Activated B cell treated with CpG ODN at 0.5 μM for 24 hours (primary cell): Measurements from ENCODE around the gene BTBD19. TPM values are rescaled to one million over a fixed set of nuclear protein-coding genes. Genes with fewer than 3 reads are reported as not detected.
"Not testable (repeated sequence)": the region's sequence is repeated elsewhere in the genome, so short reads cannot be mapped to it uniquely, and the experiment has no call there.

Source experiments
- ATAC-seq: fragments of 200-7000 bp; cut with Tn5 transposase; one replicate; pipeline ENCODE4 v1.10.0; 2021; ENCODE audit warnings: low read depth, mild to moderate bottlenecking, moderate library complexity
- CTCF ChIA-PET: fragments of 350-600 bp; sonication (Branson Sonifier 250); formaldehyde crosslinking; loops from one replicate; lab custom pipeline; 2021; ENCODE audit warnings: antibody characterized with exemption; lab: Charles Lee
- POLR2A ChIA-PET: fragments of 350-600 bp; sonication (Branson Sonifier 250); formaldehyde crosslinking; loops from one replicate; lab custom pipeline; 2021; ENCODE audit warnings: antibody characterized with exemption; lab: Charles Lee
- DNase-seq: peaks from one replicate; pipeline ENCODE4 v3.0.0; 2022
- H3K27ac Mint-ChIP-seq: one replicate; pipeline ENCODE4 v1.8.0; 2020; ENCODE audit warnings: mixed read lengths
- H3K27me3 Mint-ChIP-seq: one replicate; pipeline ENCODE4 v1.8.0; 2021; ENCODE audit warnings: mixed read lengths
- H3K36me3 Mint-ChIP-seq: one replicate; pipeline ENCODE4 v1.8.0; 2021; ENCODE audit warnings: low read depth, mixed read lengths
- H3K4me1 Mint-ChIP-seq: one replicate; pipeline ENCODE4 v1.8.0; 2021; ENCODE audit warnings: mixed read lengths
- H3K4me3 Mint-ChIP-seq: one replicate; pipeline ENCODE4 v1.8.0; 2020; ENCODE audit warnings: mild to moderate bottlenecking, mixed read lengths
- H3K9me3 Mint-ChIP-seq: one replicate; pipeline ENCODE4 v1.8.0; 2020; ENCODE audit warnings: mixed read lengths
- intact Hi-C: fragments of 100-400 bp; cut with micrococcal nuclease; formaldehyde crosslinking; loops from one replicate; pipeline ENCODE4 v1.15.1; 2024
- total RNA-seq: library from RNA; stranded (reverse); gene quantifications from 2 replicates; pipeline ENCODE4 v1.2.3, GENCODE V29; 2022
- TF ChIP-seq, protein P1 (sequence below): fragments of 200-600 bp; IDR thresholded peaks from one replicate; pipeline ENCODE4 v1.8.0; 2022; ENCODE audit warnings: antibody characterized with exemption, mild to moderate bottlenecking

Gene BTBD19
- total RNA-seq, 1 donor from 2014 or later, result 27.6 TPM

DNA sequence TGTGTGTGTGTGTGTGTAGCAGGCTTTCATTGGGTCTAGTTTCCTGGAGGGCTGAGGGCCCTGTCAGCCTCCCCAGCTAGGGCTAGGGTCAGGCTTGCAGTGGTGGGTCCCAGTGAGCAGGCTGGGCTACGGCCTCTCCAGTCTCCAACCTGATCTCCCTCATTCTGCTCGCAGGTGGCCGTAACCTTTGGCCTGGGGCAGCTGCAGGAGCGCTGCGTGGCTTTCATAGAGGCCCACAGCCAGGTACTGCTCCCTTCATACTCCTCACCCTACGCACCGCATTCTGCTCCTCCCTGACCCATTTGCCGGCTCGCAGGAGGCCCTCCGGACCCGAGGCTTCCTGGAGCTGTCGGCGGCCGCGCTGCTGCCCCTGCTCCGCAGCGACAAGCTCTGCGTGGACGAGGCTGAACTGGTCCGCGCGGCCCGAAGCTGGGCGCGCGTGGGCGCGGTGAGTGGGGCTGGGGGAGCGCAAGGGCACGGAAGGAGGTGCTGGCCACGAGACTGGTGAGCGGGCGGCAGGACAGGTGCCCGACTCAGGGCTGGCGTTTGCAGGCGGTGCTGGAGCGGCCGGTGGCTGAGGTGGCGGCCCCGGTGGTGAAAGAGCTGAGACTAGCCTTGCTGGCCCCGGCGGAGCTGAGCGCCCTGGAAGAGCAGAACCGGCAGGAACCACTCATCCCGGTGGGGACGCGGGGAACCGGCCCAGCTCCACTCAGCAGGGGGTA, 4.7 kb downstream of the BTBD19 start:
- no peak for DNase-seq
- TF ChIP-seq, protein P1, sequence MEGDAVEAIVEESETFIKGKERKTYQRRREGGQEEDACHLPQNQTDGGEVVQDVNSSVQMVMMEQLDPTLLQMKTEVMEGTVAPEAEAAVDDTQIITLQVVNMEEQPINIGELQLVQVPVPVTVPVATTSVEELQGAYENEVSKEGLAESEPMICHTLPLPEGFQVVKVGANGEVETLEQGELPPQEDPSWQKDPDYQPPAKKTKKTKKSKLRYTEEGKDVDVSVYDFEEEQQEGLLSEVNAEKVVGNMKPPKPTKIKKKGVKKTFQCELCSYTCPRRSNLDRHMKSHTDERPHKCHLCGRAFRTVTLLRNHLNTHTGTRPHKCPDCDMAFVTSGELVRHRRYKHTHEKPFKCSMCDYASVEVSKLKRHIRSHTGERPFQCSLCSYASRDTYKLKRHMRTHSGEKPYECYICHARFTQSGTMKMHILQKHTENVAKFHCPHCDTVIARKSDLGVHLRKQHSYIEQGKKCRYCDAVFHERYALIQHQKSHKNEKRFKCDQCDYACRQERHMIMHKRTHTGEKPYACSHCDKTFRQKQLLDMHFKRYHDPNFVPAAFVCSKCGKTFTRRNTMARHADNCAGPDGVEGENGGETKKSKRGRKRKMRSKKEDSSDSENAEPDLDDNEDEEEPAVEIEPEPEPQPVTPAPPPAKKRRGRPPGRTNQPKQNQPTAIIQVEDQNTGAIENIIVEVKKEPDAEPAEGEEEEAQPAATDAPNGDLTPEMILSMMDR, result no peak

DNA sequence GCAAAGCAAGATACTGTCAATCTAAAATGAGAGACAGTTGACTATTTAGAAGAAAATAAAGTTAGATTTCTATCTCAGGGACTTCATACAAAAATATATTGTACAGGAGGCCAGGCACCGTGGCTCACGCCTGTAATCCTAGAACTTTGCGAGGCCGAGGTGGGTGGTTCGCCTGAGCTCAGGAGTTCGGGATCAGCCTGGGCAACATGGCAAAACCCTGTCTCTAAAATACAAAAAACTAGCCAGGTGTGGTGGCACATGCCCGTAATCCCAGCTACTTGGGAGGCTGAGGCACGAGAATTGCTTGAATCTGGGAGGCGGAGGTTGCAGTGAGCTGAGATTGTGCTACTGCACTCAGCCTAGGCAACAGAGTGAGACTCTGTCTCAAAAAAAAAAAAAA, 7.6 kb downstream of the BTBD19 start:
- DNase-seq, ATAC-seq, H3K27ac Mint-ChIP-seq, intact Hi-C loops, H3K4me3 Mint-ChIP-seq, H3K27me3 Mint-ChIP-seq, CTCF ChIA-PET, H3K9me3 Mint-ChIP-seq: not testable (repeated sequence)
- Mint-ChIP-seq H3K4me1 (peaks cover 57% of the 10 kb centered on the region), H3K36me3 (peaks cover 11% of the 10 kb centered on the region)
- POLR2A ChIA-PET, result interaction anchor here (0.6 to 9.3 kb wide), 5 partner anchors 14 to 103 kb away, joined by 3 to 285 read pairs (median 8); partner anchors contain the start of genes PLK3 and RPS8

More for the DNA sequence above, 4.7 kb downstream of the BTBD19 start:
- ChIA-PET CTCF (interaction anchor here (1.6 to 2.3 kb wide), 2 partner anchors 13 to 82 kb away, joined by 5 to 13 read pairs; partner anchors contain the start of genes PLK3 and RNU5D-1), POLR2A (interaction anchor here (0.6 to 9.4 kb wide), 20 partner anchors 7 to 1899 kb away, joined by 3 to 364 read pairs (median 8); partner anchors contain the start of genes BEST4, EIF2B3, HECTD3 and MUTYH)
- no peak for ATAC-seq
- peak overlapping the region; percentile 50 for H3K27ac Mint-ChIP-seq
- no peaks in the 10 kb centered on the region for H3K27me3 Mint-ChIP-seq
- H3K4me1 Mint-ChIP-seq, result peaks cover 63% of the 10 kb centered on the region
- H3K4me3 Mint-ChIP-seq, result peak overlapping the region; percentile 11
- H3K9me3 Mint-ChIP-seq, result no peaks in the 10 kb centered on the region
- intact Hi-C loops, result no loop called here
- peaks cover 14% of the 10 kb centered on the region for H3K36me3 Mint-ChIP-seq

DNA sequence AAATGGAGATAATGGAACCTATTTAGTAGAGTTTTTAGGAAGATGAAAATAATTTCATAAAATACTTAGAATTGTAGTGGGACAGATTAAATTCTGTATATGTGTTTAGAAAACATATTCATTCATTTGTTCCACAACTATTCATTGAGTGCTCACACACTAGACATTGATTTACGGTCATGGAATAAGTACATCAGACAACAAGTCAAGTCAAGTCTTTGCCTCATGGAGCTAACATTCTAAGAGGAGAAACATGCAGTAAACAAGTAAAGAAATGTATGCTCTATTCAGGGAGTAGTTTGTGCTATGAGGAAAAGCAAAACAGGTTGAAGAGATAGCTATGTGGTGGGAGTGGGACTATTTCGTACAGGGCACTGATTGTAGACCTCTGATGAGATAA, 9.0 kb downstream of the BTBD19 start:
- CTCF ChIA-PET, result interaction anchor here (1.4 to 3.2 kb wide), 2 partner anchors 9 to 17 kb away, joined by 4 to 20 read pairs; partner anchors contain the start of genes BTBD19 and PLK3
- H3K36me3 Mint-ChIP-seq, result peaks cover 11% of the 10 kb centered on the region
- H3K4me3 Mint-ChIP-seq, result no peak overlapping the region
- H3K27me3 Mint-ChIP-seq, result no peaks in the 10 kb centered on the region
- POLR2A ChIA-PET, result interaction anchor here (1.0 to 7.7 kb wide), 7 partner anchors 9 to 486 kb away, joined by 3 to 364 read pairs (median 113); partner anchors contain the start of genes BEST4, BTBD19, DYNLT4 and PLK3
- intact Hi-C loops, result no loop called here
- no peak for ATAC-seq
- H3K9me3 Mint-ChIP-seq, result no peaks in the 10 kb centered on the region
- H3K4me1 Mint-ChIP-seq, result peaks cover 45% of the 10 kb centered on the region
- DNase-seq, result no peak
- peak overlapping the region; percentile 54 for H3K27ac Mint-ChIP-seq
- TF ChIP-seq, protein P1, result no peak

DNA sequence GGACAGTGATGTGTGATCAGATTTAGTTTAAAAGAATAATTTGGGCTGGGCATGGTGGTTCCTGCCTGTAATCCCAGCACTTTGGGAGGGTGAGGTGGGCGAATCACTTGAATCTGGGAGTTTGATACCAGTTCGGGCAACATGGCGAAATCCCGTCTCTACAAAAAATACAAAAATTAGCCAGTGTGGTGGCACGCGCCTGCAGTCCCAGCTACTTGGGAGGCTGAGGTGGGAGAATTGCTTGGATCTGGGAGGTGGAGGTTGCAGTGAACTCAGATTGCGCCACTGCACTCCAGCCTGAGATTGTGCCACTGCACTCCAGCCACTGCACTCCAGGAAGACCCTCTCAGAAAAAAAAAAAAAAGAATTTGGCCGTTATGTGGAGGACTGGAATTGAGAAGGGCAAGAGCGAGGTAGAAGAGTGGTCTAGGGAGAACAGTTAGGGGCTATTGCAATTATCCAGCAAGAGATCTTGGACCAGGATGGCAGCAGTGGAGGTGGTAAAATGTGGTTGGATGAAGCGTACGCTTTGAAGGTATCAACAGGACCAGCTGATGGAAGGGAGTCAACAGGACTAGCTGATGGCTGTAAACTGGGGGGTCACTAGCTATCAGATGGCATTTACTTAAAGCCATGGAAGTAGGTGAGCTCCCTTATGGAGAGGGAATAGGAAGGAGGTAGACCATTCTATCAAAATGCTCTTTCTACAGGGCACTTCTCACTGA, 9.6 kb downstream of the BTBD19 start:
- no peaks in the 10 kb centered on the region for H3K9me3 Mint-ChIP-seq
- no peaks in the 10 kb centered on the region for H3K27me3 Mint-ChIP-seq
- ChIA-PET POLR2A (interaction anchor here (1.0 to 7.7 kb wide), 8 partner anchors 9 to 486 kb away, joined by 3 to 364 read pairs (median 93); partner anchors contain the start of genes BEST4, BTBD19, DYNLT4 and PLK3), CTCF (interaction anchor here (1.4 to 3.2 kb wide), 5 partner anchors 8 to 96 kb away, joined by 4 to 20 read pairs (median 7); partner anchors contain the start of genes BTBD19 and PLK3)
- H3K4me1 Mint-ChIP-seq, result peaks cover 45% of the 10 kb centered on the region
- ATAC-seq (no peak), DNase-seq (no peak)
- peak overlapping the region; percentile 100 for H3K27ac Mint-ChIP-seq
- intact Hi-C loops, result no loop called here
- H3K4me3 Mint-ChIP-seq, result peak overlapping the region; percentile 32
- TF ChIP-seq, protein P1, result no peak
- peaks cover 11% of the 10 kb centered on the region for H3K36me3 Mint-ChIP-seq

DNA sequence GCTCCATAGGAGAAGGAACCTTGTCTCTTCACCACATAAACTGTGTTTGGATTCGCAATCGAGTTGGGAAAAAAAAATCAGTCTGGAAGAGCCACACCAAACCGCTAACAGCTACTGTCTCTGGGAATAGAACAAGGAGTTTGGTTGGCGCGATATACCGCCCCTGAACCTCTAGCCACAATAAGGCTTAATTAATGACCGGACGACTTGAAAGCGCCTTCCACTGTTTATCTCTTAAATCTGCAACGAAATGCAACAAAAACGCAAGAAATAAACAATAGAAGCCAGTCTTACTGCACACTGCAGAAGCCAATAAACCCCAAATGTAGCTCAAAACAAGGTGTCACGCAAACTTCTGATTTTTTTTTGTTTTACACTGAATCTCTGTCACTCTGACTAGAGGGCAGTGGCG, 10.9 kb downstream of the BTBD19 start:
- Mint-ChIP-seq H3K27me3 (no peaks in the 10 kb centered on the region), H3K36me3 (peaks cover 11% of the 10 kb centered on the region), H3K4me1 (peaks cover 38% of the 10 kb centered on the region), H3K27ac (peak overlapping the region; percentile 100), H3K4me3 (peak overlapping the region; percentile 88), H3K9me3 (no peaks in the 10 kb centered on the region)
- no peak for DNase-seq
- POLR2A ChIA-PET, result interaction anchor here (0.5 to 7.7 kb wide), 37 partner anchors 9 to 764 kb away, joined by 3 to 364 read pairs (median 5); partner anchors contain the start of genes ARMH1, BEST4, BTBD19 and DYNLT4
- TF ChIP-seq, protein P1, result no peak
- no peak for ATAC-seq
- CTCF ChIA-PET, result interaction anchor here (0.6 to 3.2 kb wide), 13 partner anchors 9 to 97 kb away, joined by 3 to 20 read pairs (median 5); partner anchors contain the start of genes BEST4, BTBD19, PLK3 and RNU5D-1
- intact Hi-C loops, result loop anchor here (1.0 kb wide), 7 partner anchors 9 to 98 kb away; partner anchors contain the start of genes PLK3, RNU5D-1 and RPS8
